H54 (cell line): ENCODE results near the gene B3GNT8.
"Not testable (repeated sequence)": the region's sequence is repeated elsewhere in the genome, so short reads cannot be mapped to it uniquely, and the experiment has no call there.

Source experiments
- DNase-seq: peaks from one replicate; pipeline ENCODE4 v3.0.0; 2011; ENCODE audit warnings: low spot score, mixed read lengths; ENCODE audit not compliant: insufficient read length
- FAIRE-seq: peaks from 3 replicates; lab custom pipeline; 2011; peaks lifted over from hg19 to GRCh38; lab: Jason Lieb, UNC
- POLR2A ChIP-seq: IDR thresholded peaks from 2 replicates; pipeline ENCODE4 v1.6.1; 2011; ENCODE audit warnings: low read depth, mild to moderate bottlenecking, low read length

Gene B3GNT8, protein sequence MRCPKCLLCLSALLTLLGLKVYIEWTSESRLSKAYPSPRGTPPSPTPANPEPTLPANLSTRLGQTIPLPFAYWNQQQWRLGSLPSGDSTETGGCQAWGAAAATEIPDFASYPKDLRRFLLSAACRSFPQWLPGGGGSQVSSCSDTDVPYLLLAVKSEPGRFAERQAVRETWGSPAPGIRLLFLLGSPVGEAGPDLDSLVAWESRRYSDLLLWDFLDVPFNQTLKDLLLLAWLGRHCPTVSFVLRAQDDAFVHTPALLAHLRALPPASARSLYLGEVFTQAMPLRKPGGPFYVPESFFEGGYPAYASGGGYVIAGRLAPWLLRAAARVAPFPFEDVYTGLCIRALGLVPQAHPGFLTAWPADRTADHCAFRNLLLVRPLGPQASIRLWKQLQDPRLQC

DNA sequence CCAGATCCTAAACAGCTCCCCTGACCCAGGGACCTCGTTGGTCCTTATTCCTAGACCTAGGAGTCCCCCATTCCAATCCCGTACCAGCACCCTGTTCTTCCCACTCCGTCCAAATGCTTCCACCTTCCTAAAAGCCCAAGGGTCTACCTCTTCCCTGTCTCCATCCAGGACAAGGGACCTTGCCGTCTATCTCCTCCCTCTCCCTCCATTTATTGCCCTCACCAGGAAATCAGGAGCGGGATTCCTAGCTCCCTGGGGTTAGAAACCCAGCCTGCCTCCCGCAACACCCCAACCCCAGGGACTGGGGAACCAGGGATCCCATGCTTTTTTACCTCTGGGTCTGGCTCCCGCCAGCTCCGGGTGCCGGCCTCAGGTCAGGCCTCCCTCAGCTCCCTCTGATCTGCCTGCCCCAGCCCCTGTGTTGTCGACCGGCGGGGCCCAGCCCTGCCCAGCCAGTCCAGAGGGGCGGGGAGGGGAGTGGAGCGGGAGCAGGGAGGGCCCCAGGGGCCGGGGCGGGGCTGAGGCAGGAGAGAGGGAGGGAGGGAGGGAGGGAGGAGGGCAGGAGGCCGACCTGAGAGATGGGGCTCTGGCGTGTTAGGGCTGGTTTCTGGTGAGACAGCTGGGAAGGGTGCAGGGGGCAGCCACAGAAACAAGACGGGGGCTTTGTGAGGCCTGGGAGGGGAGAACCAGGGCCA lies at the start of gene B3GNT8:
Gene B3GNT8, minus strand, starts transcription at position 423 of the 695 bp plus-strand sequence. CDS start 596 bp downstream, outside the sequence.
- no peak for TF ChIP-seq POLR2A
- DNase-seq, result no peak
- FAIRE-seq, result no peak

DNA sequence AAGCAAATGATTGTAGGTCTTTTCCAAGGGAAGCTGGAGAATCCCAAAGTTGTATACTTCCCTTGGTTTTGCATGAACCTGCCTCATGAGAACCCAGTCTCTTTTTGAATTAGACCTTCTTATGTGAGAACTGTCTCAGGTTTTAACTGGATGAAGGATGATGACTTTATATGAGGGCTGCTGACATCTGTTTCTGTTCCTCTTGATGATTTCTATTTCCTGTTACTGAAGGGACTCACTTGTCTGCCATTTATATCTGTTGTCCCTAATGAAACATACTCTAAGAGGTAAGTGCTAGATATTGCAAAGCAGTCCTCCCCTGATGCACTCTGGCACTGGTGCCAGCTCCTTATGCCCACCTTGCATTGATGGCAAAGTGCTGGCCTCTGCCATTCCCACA lies 49.4 kb upstream of the B3GNT8 start:
- TF ChIP-seq POLR2A, result no peak
- FAIRE-seq (no peak), DNase-seq (no peak)

DNA sequence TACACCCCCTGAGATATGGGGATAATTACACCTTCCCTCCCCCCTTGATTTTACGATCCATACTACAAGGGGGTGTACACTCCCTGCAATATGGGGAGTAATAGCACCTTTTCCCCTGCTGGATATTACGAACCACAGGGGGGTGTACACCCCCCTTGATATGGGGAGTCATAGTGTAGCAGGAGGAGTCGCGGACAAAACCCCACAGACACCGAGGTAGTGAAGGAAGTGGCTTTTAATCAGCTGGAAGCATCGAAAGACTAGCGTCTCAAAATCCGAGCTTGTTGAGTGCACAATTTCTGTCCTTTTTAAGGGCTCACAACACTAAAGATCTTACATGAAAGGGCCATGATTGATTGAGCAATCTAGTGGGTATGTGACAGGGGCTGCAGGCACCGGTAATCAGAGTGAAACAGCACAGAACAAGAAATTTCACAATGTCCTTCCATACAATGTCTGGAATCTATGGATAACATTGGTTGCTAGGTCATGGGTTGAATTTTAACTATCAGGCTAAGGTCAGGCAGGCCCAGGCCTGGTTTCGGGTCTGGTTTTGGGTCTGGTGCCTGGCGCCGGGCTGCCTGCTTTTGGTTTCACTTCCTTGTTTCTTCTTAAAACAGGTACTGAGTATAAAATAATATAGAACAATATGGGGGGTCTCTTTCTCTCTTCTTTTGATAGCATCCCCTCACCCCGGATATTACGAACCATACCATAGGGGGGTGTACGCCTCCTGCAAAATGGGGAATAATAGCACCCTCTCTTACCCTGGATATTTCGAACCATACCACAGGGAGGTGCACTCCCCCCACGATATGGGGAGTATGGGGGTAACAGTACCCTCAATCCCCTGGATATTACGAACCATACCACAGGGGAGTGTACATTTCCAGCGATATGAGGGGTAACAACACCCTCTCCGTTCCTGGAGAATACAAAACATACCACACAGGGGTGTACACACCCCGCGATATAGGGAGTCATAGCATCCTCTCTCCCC lies 36.4 kb upstream of the B3GNT8 start:
- not testable (repeated sequence) for DNase-seq, FAIRE-seq

DNA sequence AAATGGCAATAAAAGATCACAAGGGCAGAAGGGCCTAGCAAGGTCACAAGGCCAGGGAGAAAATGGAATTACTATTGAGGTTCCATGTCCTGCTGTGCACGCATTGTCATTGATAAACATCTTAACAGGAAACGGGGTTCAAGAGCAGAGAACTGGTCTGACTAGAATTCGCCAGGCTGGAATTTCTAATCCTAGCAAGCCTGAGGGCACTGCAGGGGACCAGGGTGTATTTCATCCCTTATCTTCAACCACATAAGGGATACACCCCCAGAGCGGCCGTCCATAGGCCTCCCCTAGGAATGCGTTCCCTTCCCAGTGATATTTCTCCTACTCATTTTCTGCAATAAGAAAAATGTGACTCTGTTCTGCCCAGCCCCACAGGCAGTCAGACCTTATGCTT lies 35.3 kb upstream of the B3GNT8 start:
- FAIRE-seq, result no peak
- no peak for DNase-seq
- no peak for TF ChIP-seq POLR2A

DNA sequence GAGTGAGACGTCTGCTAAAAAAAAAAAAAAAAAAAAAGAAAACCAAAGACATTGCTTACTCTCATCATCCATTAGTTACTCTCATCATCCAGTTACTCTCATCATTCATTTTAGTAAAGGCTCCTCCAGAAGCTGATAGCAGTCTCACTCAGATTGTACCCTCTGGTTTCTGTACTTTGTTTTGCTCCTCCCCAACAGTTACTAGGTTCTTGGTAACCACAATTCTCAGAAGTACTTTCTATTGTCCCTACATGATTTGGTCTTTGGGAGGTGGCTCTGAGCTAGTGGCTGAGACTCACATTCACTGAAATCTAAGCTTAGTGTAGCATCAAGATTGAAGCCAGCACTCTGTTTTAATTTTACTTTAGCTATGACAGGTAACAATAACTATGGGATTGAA lies 30.1 kb upstream of the B3GNT8 start:
- TF ChIP-seq POLR2A, result no peak
- no peak for DNase-seq

DNA sequence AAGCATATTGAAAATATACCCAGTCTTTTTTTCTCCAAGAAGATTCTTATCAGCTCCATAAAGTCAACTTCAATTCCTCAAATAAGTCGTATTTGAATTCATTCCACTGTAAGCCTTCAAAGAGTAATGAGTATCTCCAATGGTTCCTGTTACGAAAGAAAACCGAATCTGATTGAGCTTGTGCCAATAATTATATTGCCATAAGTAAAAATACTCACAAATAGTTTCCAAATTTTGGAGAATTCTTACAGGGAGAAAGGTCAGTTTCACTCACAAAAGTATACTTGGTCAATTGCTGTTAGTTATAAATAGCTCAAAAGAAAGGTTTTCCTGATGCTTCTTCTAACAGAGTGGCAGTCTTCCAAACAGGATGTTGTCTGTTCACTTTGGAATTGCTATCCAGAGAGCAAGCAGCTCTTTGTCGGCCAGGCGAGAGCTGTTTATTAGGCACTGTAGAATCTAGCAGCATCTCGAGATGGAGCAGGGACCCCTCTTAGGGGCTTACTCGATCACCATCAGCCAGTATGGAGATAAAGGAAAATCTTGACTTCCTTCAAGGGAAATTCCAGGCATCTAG lies 29.3 kb upstream of the B3GNT8 start:
- no peak for TF ChIP-seq POLR2A
- FAIRE-seq (no peak), DNase-seq (no peak)

More for the DNA sequence above, 30.1 kb upstream of the B3GNT8 start:
- no peak for FAIRE-seq

DNA sequence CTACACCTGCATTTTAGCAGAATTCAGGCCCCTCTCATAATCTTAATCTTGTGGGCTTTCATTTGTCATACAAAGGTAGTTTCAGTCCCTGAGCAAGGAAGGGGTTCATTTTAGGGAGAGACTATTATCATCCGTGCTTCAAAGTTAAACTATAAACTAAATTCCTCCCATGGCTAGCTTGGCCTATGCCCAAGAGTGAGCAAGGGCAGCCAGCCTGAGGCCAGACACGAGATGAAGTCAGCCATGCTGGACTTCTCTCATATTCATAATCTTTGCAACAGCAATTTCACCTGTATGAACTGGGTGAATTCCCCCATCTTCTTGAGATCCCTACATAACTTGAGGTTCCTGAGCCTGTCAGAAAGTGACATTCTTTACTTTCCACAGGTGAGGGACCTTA lies 28.8 kb upstream of the B3GNT8 start:
- no peak for DNase-seq
- TF ChIP-seq POLR2A, result no peak
- no peak for FAIRE-seq

DNA sequence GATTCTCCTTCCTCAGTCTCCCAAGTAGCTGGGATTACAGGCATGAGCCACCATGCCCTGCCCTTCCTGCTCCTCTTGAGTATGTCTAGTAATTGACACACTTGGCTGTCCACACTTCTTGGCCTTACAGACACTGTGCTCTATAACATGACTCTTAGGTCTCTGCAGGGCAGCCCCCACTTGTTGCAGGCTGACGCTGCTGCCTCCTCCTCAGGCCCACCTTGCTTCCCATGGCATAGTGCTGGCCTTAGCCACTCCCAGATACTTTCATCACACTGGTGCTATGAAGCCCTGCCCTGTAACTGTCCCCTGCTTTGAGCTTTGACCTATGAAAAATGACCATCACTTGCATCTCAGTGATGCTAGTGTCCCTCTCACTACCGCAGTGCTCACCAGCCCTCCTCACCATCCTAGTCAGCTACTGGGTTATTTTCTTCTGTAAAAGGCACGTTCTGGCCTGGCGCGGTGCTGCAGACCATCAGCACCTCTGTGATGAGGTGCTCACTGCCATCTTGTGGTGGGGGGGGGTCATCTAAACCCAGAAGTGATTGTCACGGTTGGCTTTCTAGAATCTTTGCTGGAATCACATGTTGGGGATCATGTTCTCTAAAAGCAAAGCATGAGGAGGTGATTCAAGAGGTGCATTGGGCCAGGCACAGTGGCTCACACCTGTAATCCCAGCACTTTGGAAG lies 25.6 kb upstream of the B3GNT8 start:
- no peak for FAIRE-seq
- no peak for TF ChIP-seq POLR2A
- DNase-seq, result no peak

DNA sequence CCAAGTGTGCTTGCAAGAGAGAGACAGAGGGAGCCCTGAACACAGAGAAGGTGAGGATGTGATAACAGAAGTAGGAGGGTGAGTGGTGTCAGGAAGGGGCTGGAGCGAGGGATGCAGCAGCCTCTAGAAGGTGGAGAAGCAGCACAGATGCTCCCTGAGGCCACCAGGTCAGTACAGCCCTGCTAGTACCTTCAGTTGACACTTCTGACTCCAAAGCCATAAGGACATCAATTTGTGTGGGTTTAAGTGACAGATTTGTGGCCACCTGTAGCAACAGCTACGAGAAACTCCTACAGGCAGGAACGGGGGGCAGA lies 22.6 kb upstream of the B3GNT8 start:
- FAIRE-seq (no peak), DNase-seq (no peak)
- no peak for TF ChIP-seq POLR2A

DNA sequence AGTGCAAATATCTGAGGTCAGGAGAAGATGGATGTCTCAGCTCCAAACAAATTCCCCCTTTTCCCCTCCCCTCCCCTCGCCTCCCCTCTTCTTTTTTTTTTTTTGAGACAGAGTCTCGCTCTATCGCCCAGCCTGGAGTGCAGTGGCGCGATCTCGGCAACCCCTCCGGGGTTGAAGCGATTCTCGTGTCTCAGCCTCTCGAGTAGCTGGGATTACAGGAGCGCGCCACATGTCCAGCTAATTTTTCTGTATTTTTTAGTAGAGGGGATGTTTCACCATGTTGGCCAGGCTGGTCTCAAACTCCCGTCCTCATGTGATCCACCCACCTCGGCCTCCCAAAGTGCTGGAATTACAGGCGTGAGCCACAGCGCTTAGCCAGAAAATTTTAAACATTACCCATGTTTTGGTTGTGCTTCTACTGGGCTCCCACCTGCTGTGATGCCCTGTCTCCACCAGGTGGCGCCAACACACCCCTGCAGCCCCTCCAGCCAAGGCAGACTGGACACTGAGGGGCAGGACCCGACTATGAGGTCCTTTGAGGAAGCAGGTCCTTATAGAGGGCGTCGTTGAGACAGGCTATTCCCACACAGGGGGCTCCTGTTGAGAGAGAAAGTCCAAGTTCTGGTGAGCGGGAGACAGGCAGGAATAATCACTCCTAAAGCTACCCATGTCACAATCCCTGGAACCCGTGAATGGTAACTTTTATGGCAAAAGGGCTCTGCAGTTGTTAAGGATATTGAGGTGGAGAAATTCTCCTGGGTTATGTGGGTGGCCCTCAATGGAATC lies 22.1 kb upstream of the B3GNT8 start:
- FAIRE-seq (peak; percentile 45), DNase-seq (peak; percentile 86)
- no peak for TF ChIP-seq POLR2A

DNA sequence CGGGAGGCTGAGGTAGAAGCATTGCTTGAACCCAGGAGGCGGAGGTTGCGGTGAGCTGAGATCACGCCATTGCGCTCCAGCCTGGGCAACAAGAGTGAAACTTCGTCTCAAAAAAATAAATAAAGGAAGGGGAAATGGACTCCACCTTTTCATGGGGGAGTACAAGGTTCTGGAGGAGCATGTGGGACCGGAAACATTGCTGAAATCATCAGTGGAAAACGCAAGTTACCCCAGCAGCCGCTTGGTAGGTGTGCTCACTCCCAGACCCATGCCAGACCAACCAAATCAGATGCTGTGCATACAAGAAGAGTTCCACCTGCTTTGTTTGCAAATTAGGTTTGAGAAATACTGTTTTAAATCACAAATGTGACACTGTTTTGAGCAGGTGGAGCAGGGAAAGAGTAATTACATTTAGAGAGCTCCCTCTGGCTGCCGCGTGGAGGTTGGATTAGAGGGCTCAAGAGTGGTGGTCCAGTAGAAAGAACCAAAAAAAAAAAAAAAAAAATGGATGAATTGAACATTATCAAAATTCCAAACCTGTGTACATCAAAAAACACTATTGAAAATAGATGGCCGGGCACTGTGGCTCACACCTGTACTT lies 20.7 kb upstream of the B3GNT8 start:
- FAIRE-seq (no peak), DNase-seq (no peak)
- no peak for TF ChIP-seq POLR2A

DNA sequence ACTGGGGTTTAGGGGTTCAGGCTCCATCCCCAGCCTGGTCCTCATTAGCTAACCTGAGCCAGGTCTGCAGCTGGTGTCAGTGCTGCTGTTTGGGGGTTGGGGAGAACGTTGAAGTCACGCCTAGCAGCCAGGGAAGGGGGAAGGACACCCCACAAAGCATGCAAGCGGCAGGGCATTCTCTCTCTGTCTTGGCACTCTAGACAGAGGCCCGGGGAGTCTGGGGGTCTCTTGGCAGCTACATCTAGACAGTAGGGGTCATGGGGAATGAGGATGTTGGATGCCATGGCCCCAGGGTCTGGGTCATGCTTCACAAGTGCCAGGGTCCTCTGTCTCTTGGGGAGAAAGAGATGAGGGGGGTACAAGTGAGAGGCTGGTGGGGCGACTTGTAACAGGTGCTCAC lies 18.4 kb upstream of the B3GNT8 start:
- FAIRE-seq (no peak), DNase-seq (no peak)
- no peak for TF ChIP-seq POLR2A
